Kidney epithelial cell (primary cell): ENCODE data around the gene NCR3LG1. TPM values are rescaled to one million over a fixed set of nuclear protein-coding genes. Genes with fewer than 3 reads are reported as not detected.

Experiments used
- DNase-seq: peaks from one replicate; pipeline ENCODE4 v3.0.0-alpha.2; 2010; ENCODE audit warnings: low read depth
- H3K27me3 ChIP-seq: 2 replicates; pipeline ENCODE4 v1.6.0; 2011; ENCODE audit warnings: low read length; ENCODE audit not compliant: control insufficient read depth, insufficient read depth
- H3K36me3 ChIP-seq: 2 replicates; pipeline ENCODE4 v1.5.1; 2011; ENCODE audit warnings: low read length; ENCODE audit not compliant: control insufficient read depth, insufficient read depth
- H3K4me3 ChIP-seq: 2 replicates; pipeline ENCODE4 v1.5.1; 2011; ENCODE audit warnings: low read depth, mild to moderate bottlenecking, control low read depth, low read length
- total RNA-seq: library from RNA; depleted of rRNA; stranded (reverse); fragments of >200 nt; gene quantifications from 2 replicates; pipeline ENCODE4 v1.2.3, GENCODE V29; 2015
- TF ChIP-seq, protein P1 (sequence below): IDR thresholded peaks from 2 replicates; pipeline ENCODE4 v1.5.1; 2011; ENCODE audit warnings: mild to moderate bottlenecking, moderate library complexity, low read length, control low read depth, inconsistent platforms; ENCODE audit not compliant: insufficient read depth, poor library complexity, severe bottlenecking

NCR3LG1 gene
- total RNA-seq, 1 donor from 2014 or later, result 10.1 TPM

- no peak overlapping the region for H3K4me3 ChIP-seq
- peaks cover 3% of the 10 kb centered on the region for H3K27me3 ChIP-seq
- no peaks in the 10 kb centered on the region for H3K36me3 ChIP-seq
- TF ChIP-seq, protein P1, sequence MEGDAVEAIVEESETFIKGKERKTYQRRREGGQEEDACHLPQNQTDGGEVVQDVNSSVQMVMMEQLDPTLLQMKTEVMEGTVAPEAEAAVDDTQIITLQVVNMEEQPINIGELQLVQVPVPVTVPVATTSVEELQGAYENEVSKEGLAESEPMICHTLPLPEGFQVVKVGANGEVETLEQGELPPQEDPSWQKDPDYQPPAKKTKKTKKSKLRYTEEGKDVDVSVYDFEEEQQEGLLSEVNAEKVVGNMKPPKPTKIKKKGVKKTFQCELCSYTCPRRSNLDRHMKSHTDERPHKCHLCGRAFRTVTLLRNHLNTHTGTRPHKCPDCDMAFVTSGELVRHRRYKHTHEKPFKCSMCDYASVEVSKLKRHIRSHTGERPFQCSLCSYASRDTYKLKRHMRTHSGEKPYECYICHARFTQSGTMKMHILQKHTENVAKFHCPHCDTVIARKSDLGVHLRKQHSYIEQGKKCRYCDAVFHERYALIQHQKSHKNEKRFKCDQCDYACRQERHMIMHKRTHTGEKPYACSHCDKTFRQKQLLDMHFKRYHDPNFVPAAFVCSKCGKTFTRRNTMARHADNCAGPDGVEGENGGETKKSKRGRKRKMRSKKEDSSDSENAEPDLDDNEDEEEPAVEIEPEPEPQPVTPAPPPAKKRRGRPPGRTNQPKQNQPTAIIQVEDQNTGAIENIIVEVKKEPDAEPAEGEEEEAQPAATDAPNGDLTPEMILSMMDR, result no peak
- DNase-seq, result no peak
Measured at GRCh38 chr11:17350455-17351171, 987 bp upstream of the NCR3LG1 start.

GRCh38 chr11:17351172-17351509, 459 bp upstream of the NCR3LG1 start:
- no peak for DNase-seq
- TF ChIP-seq, protein P1, result peak; percentile 24
- Histone ChIP-seq H3K4me3 (no peak overlapping the region), H3K36me3 (no peaks in the 10 kb centered on the region), H3K27me3 (peaks cover 3% of the 10 kb centered on the region)

DNA sequence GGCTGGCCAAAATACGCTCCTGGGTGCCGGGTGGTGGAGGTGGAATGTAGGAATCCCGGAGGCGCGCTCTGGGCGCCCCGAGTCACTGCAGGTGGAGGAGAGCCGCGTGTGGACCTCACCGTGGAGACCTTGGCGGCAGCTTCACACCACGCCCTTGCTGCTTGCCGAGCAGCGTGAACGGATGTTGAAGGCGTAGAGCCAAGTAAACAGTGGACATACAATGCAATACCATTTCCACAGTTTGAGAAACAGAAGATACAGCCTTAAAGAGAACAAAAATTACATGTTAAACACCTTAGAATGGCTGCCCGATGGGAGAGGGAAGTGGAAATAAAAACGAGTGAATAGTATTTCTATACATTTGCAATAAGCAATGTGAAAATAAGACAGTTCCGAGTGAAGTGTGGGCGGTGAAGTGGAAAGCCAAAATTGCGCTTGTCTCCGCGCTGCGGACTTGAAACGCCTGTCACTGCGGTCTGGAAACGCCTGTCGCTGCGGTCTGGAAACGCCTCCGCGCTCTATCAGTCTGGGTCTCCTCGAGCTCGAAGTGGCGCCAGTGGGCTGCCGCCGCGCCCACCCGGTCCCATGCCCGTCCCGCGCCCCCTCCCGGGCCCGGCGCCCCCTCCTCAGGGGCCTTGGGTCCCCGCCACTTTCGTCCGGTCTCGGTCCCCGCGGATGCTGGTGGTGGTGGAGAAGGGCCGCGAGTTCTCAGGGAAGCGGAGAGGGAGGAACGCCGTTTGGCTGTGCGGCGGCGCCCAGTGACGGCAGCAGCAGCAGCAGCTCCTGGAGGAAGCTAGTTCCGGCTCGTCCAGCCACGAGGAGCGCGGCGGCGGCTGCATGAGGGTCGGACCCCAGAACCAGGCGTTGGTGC, 1.6 kb downstream of the NCR3LG1 start:
- no peaks in the 10 kb centered on the region for H3K36me3 ChIP-seq
- H3K4me3 ChIP-seq, result peak overlapping the region; percentile 58
- H3K27me3 ChIP-seq, result peaks cover 3% of the 10 kb centered on the region
- peak; percentile 12 for DNase-seq
- TF ChIP-seq, protein P1, result no peak

DNA sequence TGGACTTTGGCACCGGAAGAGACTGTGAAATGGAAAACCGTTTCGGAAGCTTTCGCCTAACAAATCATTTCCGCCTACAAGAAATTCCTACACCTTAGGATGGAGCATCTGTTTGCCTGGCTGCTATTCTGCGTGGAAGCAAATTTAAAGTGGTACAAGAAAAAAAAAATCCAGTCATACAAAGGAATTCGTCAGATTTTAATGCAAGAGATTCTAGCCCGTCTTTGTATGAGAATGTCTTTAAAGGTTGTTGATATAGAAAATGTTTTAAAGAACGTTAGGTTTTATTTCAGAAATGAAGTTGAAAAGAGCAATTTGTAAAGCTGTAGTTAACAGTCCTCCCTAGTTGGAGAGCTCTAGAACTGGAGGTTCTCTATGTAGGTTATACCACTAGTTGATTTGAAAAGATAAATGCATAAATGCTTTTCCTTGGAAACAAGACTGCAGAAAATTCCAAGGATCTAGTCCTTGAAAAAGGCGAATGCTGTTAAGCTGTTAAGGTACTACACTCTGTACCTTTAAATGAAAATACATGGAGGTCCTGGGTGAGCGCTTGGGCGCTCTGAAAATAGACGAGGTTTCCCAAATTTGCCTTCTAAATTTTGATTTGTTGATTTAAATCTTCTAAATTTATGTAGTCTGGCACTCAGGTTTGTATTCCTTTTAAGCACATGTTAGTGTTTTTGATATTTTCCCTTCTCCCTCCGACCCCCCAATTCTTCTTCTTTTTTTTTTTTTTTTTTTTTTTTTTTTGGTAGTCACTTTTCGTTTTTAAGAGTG, 2.4 kb downstream of the NCR3LG1 start:
- Histone ChIP-seq H3K36me3 (no peaks in the 10 kb centered on the region), H3K4me3 (peak overlapping the region; percentile 58), H3K27me3 (peaks cover 3% of the 10 kb centered on the region)
- DNase-seq, result no peak
- TF ChIP-seq, protein P1, result no peak

DNA sequence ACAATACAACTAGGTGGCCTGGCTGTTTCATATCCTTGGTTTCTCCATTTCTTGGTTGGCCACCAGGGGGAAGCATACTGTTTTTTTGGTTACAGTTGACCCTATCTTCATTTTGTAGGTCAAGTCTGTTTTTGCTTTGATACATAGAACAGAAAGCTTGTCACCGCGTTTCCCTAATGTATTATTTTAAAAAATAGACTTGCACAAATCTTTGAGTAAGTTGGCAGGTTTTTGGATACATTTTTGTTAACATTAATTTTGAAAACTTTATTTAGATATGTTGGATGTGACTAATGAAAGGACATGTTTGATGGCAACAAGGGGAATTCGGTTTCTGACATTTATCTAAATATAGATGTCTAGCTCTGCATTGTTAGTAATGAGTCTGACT, 3.0 kb downstream of the NCR3LG1 start:
- TF ChIP-seq, protein P1, result peak; percentile 57

More for the DNA sequence above, 3.0 kb downstream of the NCR3LG1 start:
- H3K4me3 ChIP-seq, result no peak overlapping the region
- H3K27me3 ChIP-seq, result peaks cover 3% of the 10 kb centered on the region
- no peaks in the 10 kb centered on the region for H3K36me3 ChIP-seq
- DNase-seq, result no peak
